ENCODE measurements around the gene CASS4.

DNA sequence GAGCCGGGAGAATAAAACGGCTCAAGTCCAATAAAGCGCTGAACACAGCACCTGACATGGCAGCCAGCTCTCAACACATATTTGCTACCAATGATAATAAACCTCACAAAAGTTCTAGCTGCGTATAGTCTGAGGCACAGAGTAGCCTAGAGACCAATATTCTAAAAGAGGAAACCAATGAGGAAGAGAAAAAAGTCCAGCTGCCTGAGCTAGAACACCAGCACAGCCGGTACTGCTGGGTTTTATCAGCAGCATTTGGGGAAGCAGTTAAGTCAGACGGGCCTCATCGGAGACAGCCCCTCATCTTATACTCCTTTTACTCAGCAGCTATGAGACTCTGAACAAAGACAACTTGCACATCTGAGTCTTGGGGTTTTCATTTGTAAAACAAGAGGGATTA, 53.9 kb downstream of the CASS4 start:
- TF ChIP-seq CTCF (IDR thresholded peaks at IDR 0.05) (no peak), NR3C1 (IDR thresholded peaks at IDR 0.05) (no peak), EP300 (IDR thresholded peaks at IDR 0.05) (no peak), HOXB5 (CRISPR knock-in tag; IDR thresholded peaks at IDR 0.05) (no peak), JUNB (IDR thresholded peaks at IDR 0.05) (no peak), POLR2A (IDR thresholded peaks at IDR 0.05; ENCODE audit: low read length) (no peak), SMC3 (IDR thresholded peaks at IDR 0.05) (no peak), RAD21 (conservative IDR thresholded peaks at IDR 0.05 in 1 of 2, IDR thresholded peaks at IDR 0.05 in 1 of 2) (no peak), EHMT2 (IDR thresholded peaks at IDR 0.05; ENCODE audit: low read depth) (no peak), ZFP36 (IDR thresholded peaks at IDR 0.05; ENCODE audit: borderline replicate concordance, partially characterized antibody) (no peak)
- TF ChIP-seq, protein P1, sequence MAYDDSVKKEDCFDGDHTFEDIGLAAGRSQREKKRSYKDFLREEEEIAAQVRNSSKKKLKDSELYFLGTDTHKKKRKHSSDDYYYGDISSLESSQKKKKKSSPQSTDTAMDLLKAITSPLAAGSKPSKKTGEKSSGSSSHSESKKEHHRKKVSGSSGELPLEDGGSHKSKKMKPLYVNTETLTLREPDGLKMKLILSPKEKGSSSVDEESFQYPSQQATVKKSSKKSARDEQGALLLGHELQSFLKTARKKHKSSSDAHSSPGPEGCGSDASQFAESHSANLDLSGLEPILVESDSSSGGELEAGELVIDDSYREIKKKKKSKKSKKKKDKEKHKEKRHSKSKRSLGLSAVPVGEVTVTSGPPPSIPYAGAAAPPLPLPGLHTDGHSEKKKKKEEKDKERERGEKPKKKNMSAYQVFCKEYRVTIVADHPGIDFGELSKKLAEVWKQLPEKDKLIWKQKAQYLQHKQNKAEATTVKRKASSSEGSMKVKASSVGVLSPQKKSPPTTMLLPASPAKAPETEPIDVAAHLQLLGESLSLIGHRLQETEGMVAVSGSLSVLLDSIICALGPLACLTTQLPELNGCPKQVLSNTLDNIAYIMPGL (CRISPR knock-in tag; IDR thresholded peaks at IDR 0.05; ENCODE audit: borderline replicate concordance): no peak
- TF ChIP-seq, protein P2, sequence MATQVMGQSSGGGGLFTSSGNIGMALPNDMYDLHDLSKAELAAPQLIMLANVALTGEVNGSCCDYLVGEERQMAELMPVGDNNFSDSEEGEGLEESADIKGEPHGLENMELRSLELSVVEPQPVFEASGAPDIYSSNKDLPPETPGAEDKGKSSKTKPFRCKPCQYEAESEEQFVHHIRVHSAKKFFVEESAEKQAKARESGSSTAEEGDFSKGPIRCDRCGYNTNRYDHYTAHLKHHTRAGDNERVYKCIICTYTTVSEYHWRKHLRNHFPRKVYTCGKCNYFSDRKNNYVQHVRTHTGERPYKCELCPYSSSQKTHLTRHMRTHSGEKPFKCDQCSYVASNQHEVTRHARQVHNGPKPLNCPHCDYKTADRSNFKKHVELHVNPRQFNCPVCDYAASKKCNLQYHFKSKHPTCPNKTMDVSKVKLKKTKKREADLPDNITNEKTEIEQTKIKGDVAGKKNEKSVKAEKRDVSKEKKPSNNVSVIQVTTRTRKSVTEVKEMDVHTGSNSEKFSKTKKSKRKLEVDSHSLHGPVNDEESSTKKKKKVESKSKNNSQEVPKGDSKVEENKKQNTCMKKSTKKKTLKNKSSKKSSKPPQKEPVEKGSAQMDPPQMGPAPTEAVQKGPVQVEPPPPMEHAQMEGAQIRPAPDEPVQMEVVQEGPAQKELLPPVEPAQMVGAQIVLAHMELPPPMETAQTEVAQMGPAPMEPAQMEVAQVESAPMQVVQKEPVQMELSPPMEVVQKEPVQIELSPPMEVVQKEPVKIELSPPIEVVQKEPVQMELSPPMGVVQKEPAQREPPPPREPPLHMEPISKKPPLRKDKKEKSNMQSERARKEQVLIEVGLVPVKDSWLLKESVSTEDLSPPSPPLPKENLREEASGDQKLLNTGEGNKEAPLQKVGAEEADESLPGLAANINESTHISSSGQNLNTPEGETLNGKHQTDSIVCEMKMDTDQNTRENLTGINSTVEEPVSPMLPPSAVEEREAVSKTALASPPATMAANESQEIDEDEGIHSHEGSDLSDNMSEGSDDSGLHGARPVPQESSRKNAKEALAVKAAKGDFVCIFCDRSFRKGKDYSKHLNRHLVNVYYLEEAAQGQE (IDR thresholded peaks at IDR 0.05): no peak
